GM10266 (cell line): ENCODE measurements around the gene ST6GAL2.

Experiments
- DNase-seq: peaks from one replicate; pipeline ENCODE4 v3.0.0; 2012; ENCODE audit errors: extremely low spot score
- CTCF ChIP-seq: IDR thresholded peaks from 2 replicates; pipeline ENCODE4 v1.5.1; 2012; ENCODE audit warnings: mild to moderate bottlenecking, low read depth; ENCODE audit not compliant: control insufficient read depth, insufficient read depth; ENCODE audit errors: missing control alignments

ST6GAL2 gene

GRCh38 chr2:106863387-106863786 lies 22.6 kb downstream of the ST6GAL2 start:
- DNase-seq, result no peak
- TF ChIP-seq CTCF, result peak; percentile 9

- DNase-seq, result no peak
- TF ChIP-seq CTCF, result no peak
Measured at GRCh38 chr2:106859498-106859897, 26.5 kb downstream of the ST6GAL2 start.

DNA sequence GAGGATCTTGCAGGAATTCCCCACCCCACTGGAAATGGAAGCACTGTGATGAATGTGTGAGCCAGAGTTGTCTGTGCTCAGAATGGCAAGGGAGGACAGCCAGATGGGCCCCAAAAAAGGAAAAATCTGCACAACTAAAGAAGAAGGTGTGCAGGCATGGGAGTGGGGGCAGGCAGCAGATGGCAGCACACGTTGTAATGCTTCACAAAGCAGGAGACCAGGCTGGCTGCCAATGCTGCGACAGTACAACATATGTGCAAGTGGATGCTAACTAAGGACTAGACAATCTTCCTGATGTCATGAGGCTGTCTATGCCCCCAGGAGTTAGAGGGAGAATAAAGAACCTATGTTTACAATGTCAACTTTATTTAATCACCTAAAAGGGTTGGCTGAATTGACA lies 27.2 kb downstream of the ST6GAL2 start:
- no peak for TF ChIP-seq CTCF
- DNase-seq, result no peak

GRCh38 chr2:106857882-106858478 lies 28.0 kb downstream of the ST6GAL2 start:
- no peak for TF ChIP-seq CTCF
- DNase-seq, result no peak

DNA sequence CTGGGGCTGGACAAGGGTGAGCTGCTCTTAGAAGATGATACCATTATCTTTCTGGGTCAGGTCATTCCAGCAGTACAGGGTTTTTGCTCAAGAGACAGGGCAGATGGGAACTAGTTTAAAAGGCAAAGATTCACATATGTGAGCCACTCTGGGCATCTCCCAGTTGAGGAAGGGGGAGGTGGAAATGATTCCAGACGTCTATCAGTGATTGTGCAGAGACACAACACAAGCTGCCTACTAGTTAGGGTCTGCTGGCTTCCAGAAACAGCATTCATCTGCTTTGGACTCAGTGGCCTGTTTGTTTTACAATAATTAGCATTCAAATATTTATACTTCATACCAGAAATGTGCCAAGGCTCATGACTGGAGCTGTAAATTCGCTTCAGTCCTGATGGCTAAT lies 32.3 kb downstream of the ST6GAL2 start:
- no peak for DNase-seq

GRCh38 chr2:106851881-106852501 lies 34.0 kb downstream of the ST6GAL2 start:
- no peak for TF ChIP-seq CTCF
- DNase-seq, result no peak

More for the DNA sequence above, 32.3 kb downstream of the ST6GAL2 start:
- TF ChIP-seq CTCF, result no peak

- no peak for TF ChIP-seq CTCF
- DNase-seq, result no peak
Measured at GRCh38 chr2:106851087-106851874, 34.7 kb downstream of the ST6GAL2 start.
